Upper lobe of left lung (tissue), 6 donors: ENCODE results near the gene TPRX1. TPM values are rescaled to one million over a fixed set of nuclear protein-coding genes. Genes with fewer than 3 reads are reported as not detected.
"Not testable (repeated sequence)": the region's sequence is repeated elsewhere in the genome, so short reads cannot be mapped to it uniquely, and the experiment has no call there.

Source experiments
- ATAC-seq, 2 donors: fragments of 200-7000 bp; cut with Tn5 transposase; one replicate each; pipeline ENCODE4 v1.9.1; 2022; ENCODE audit warnings: mild to moderate bottlenecking in 2 of 2, moderate library complexity in 2 of 2; ENCODE audit not compliant: low FRiP score in 2 of 2
- DNase-seq, 2 donors: peaks; one replicate each; pipeline ENCODE4 v3.0.0-alpha.2; 2019 to 2020
- H3K27ac ChIP-seq, 4 donors: fragments of 200-600 bp; sonication (generic); one replicate each; pipeline ENCODE4 v1.5.1; 2016 to 2019
- H3K27me3 ChIP-seq, 4 donors: fragments of 200-600 bp; sonication (generic); one replicate each; pipeline ENCODE4 v1.5.1; 2017 to 2019
- H3K36me3 ChIP-seq, 4 donors: fragments of 200-600 bp; sonication (generic); one replicate each; pipeline ENCODE4 v1.5.1; 2016 to 2019
- H3K4me1 ChIP-seq, 4 donors: fragments of 200-600 bp; sonication (generic); one replicate each; pipeline ENCODE4 v1.5.1; 2018 to 2019
- H3K4me3 ChIP-seq, 4 donors: fragments of 200-600 bp; sonication (generic); one replicate each; pipeline ENCODE4 v1.5.1; 2017 to 2019; ENCODE audit warnings: mild to moderate bottlenecking in 2 of 4, moderate library complexity in 1 of 4
- H3K9me3 ChIP-seq, 4 donors: fragments of 200-600 bp; sonication (generic); one replicate each; pipeline ENCODE4 v1.5.1; 2018 to 2019
- EP300 ChIP-seq, 4 donors: sonication (generic); formaldehyde crosslinking; IDR thresholded peaks; one replicate each; pipeline ENCODE4 v1.5.1; 2017; ENCODE audit warnings: antibody characterized with exemption in 4 of 4, control low read depth in 2 of 4
- POLR2A ChIP-seq, 4 donors: fragments of 450-650 bp; IDR thresholded peaks; one replicate each; pipeline ENCODE4 v1.5.1; 2016 to 2017; ENCODE audit warnings: antibody characterized with exemption in 4 of 4, mild to moderate bottlenecking in 2 of 4
- POLR2AphosphoS5 ChIP-seq, 2 donors: sonication (generic); formaldehyde crosslinking; IDR thresholded peaks; one replicate each; pipeline ENCODE4 v1.5.1; 2017; ENCODE audit warnings: antibody characterized with exemption in 2 of 2
- WGBS, 2 donors: methylation state at CpG; one replicate each; pipeline ENCODE4 v1.1.5; 2017 to 2018; 5-methylcytosine and 5-hydroxymethylcytosine counted together
- total RNA-seq, 6 donors: library from RNA; depleted of rRNA in 4 of 6; stranded (reverse); fragments of >200 nt in 4 of 6; gene quantifications; one replicate each; pipeline versions ENCODE4 v1.1.0 to v1.2.1, GENCODE V29; 2016 to 2021
- TF ChIP-seq, protein P1 (sequence below), 6 experiments: fragments of 450-650 bp in 4 of 6; fragments of 200-600 bp in 2 of 6; sonication (generic) in 2 of 6; IDR thresholded peaks; one replicate each; pipeline ENCODE4 v1.5.1; 2016 to 2019; ENCODE audit warnings: antibody characterized with exemption in 6 of 6
- donor health status: DM: no; HTN: no; CAD: no; lungs with moderate emphysema.
- donor health status: DM: no; HTN: yes; CAD: no; lungs with severe emphysema.

Gene TPRX1, protein sequence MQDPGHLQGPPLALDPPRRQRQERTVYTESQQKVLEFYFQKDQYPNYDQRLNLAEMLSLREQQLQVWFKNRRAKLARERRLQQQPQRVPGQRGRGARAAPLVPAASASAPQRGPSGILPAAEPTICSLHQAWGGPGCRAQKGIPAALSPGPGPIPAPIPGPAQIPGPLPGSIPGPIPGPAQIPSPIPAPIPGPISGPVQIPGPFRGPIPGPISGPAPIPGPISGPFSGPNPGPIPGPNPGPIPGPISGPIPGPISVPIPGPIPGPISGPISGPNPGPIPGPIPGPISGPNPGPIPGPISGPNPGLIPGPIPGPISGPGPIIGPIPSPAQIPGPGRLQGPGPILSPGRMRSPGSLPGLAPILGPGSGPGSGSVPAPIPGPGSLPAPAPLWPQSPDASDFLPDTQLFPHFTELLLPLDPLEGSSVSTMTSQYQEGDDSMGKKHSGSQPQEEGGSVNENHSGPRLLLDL
- total RNA-seq: not detected

DNA sequence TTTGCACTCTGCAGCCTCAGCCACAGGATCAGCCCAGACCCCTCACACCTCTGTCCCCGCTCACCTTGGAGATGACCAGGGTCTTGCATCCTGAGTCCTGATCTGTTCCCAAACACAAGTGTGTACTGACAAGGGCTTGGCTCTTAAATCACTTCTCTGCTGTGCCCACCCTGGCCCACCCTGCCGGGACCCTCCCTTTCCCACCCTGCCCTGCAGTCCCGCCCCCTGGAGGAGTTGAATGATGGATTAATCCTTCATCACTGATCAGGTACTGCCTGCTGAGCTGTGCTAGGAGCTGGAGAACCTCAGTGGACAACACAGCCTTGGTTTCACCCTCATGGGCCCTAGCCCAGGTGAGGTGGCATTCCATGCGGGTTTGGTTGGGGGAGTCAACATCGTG lies at the start of gene TPRX1:
TPRX1 (minus strand) TSS at position 101 of the 400 bp plus-strand sequence; CDS start at position 89, 12 bp downstream.
- peak in 1 of 2 donors; percentile 10 for ATAC-seq
- not testable (repeated sequence) for H3K4me3 ChIP-seq, H3K4me1 ChIP-seq, H3K27ac ChIP-seq, H3K27me3 ChIP-seq, DNase-seq, H3K9me3 ChIP-seq, H3K36me3 ChIP-seq
- 80% methylated on average over 4 of the region's 5 CpGs; no CpG with 5 or more reads in 1 of the 2 donors for WGBS, 2 donors

DNA sequence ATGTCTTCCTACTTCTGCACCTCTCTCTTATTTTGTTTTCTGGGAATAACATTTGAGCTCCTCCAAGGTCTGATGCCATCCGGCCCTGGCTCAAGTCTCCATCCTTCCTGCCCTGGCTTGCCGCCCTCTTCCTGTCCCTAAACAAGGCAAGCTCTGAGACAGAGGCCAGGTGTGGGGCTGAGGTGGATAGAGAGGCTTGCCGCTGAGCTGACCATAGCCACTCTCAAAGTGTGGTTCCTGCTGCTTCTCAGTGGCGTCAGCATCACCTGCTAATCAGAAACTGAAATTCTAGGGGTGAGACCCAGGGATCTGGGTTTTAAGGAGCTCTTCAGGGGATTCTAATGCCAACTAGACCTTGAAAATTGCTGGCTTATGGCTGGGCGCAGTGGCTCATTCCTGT lies 48.7 kb upstream of the TPRX1 start:
- Histone ChIP-seq H3K4me3 (no peak overlapping the region), H3K27me3 (peaks cover 0 to 19% (median 4%) of the 10 kb centered on the region in 4 donors)
- 56 to 62% methylated on average over 4 to 5 of the region's 5 CpGs for WGBS, 2 donors

DNA sequence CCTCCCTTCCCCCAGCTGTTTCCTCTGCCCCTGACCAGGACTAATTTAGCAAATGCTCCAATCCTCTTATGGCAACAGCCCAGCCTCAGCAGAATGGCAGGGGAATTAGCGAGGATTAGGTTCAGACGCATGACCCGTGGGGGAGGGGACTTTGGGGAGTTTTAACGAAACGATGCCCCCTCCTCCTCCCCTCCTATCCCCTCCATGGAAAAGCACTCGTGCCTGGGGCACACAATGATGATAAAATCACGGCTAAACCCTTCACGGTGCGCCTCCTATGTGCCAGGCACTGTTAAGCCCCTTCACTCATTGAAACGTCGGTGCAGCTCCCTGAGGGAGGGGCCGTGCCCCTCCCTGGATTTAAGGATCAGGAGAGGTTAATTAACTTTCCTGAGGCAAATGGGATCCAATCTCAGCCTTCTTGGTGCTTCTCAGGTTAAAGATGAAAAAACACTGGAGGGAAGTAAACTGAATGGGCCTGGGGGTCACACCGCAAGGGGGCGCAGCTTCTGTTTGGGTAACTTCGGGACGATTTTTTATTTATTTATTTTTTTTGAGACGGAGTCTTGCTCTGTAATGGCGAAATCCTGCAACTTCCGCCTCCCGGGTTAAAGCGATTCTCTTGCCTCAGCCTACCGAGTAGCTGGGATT lies 44.6 kb upstream of the TPRX1 start:
- DNase-seq (no peak), ATAC-seq (peak in 1 of 2 donors; percentile 17)
- 6 to 9% methylated on average over 22 of the region's 22 CpGs for WGBS, 2 donors
- no peaks in the 10 kb centered on the region for H3K36me3 ChIP-seq
- no peaks in the 10 kb centered on the region for H3K4me1 ChIP-seq
- no peak overlapping the region for H3K4me3 ChIP-seq
- H3K9me3 ChIP-seq: no peaks in the 10 kb centered on the region
- TF ChIP-seq POLR2A (IDR thresholded peaks at IDR 0.05) (no peak), EP300 (IDR thresholded peaks at IDR 0.05) (no peak), POLR2AphosphoS5 (IDR thresholded peaks at IDR 0.05) (no peak)
- TF ChIP-seq, protein P1, sequence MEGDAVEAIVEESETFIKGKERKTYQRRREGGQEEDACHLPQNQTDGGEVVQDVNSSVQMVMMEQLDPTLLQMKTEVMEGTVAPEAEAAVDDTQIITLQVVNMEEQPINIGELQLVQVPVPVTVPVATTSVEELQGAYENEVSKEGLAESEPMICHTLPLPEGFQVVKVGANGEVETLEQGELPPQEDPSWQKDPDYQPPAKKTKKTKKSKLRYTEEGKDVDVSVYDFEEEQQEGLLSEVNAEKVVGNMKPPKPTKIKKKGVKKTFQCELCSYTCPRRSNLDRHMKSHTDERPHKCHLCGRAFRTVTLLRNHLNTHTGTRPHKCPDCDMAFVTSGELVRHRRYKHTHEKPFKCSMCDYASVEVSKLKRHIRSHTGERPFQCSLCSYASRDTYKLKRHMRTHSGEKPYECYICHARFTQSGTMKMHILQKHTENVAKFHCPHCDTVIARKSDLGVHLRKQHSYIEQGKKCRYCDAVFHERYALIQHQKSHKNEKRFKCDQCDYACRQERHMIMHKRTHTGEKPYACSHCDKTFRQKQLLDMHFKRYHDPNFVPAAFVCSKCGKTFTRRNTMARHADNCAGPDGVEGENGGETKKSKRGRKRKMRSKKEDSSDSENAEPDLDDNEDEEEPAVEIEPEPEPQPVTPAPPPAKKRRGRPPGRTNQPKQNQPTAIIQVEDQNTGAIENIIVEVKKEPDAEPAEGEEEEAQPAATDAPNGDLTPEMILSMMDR (IDR thresholded peaks at IDR 0.05): no peak
- H3K27me3 ChIP-seq: peaks cover 0 to 19% (median 4%) of the 10 kb centered on the region in 4 donors
- no peak overlapping the region for H3K27ac ChIP-seq

More for the DNA sequence above, 48.7 kb upstream of the TPRX1 start:
- no peak for ATAC-seq
- H3K4me1 ChIP-seq: no peaks in the 10 kb centered on the region
- no peaks in the 10 kb centered on the region for H3K36me3 ChIP-seq
- H3K27ac ChIP-seq: no peak overlapping the region
- H3K9me3 ChIP-seq: no peaks in the 10 kb centered on the region
- DNase-seq: no peak
- no peak for TF ChIP-seq EP300 (IDR thresholded peaks at IDR 0.05)
- TF ChIP-seq, protein P1 (IDR thresholded peaks at IDR 0.05): no peak
- TF ChIP-seq POLR2AphosphoS5 (IDR thresholded peaks at IDR 0.05): no peak
- TF ChIP-seq POLR2A (IDR thresholded peaks at IDR 0.05): no peak

DNA sequence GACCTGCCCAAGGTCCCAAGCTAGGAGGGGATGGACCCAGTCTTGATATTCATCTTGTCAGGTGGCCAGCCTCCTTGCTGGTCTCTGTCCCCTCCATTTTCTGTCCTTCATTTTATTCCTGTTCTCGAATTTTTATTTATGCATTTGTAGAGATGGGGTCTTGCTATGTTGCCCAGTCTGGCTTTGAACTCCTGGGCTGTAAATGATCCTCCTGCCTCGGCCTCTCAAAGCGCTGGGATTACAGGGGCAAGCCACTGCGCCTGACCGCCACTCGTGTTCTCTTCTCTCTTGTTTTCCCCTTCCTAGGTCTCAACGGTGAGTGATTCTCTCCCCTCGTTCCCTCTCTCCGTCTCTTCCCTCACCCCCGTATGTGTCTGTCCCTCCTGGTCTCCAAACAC lies 44.1 kb upstream of the TPRX1 start:
- no peak overlapping the region for H3K27ac ChIP-seq
- no peak for DNase-seq
- TF ChIP-seq POLR2A (IDR thresholded peaks at IDR 0.05) (no peak), POLR2AphosphoS5 (IDR thresholded peaks at IDR 0.05) (no peak), EP300 (IDR thresholded peaks at IDR 0.05) (no peak)
- TF ChIP-seq, protein P1 (IDR thresholded peaks at IDR 0.05): no peak
- H3K36me3 ChIP-seq: no peaks in the 10 kb centered on the region
- peaks cover 0 to 19% (median 4%) of the 10 kb centered on the region in 4 donors for H3K27me3 ChIP-seq
- no peak overlapping the region for H3K4me3 ChIP-seq
- H3K9me3 ChIP-seq: no peaks in the 10 kb centered on the region
- WGBS, 2 donors: 58 to 61% methylated on average over 10 of the region's 10 CpGs
- ATAC-seq: no peak
- no peaks in the 10 kb centered on the region for H3K4me1 ChIP-seq

DNA sequence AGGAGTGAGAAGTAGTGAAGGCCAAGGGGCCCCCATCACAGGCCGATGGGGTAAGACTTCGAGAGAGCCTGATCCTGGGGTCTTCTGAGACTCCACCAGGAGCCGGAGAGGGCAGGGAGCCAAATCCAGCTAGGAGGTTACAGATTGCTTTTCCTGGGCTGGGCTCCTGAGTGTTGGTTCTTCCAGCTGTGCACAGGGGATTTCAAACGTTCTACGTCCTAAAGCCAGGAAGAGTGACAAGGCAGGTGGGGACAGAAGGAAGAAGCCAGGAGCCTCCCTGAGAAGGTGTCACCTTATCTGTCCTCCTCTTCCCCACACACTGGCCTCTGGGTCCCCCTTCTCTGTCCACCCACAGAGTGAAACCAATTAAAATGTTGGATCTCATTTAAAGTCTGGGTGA lies 38.6 kb upstream of the TPRX1 start:
- Histone ChIP-seq H3K4me3 (no peak overlapping the region), H3K27me3 (peaks cover 0 to 5% (median 0%) of the 10 kb centered on the region in 4 donors), H3K9me3 (no peaks in the 10 kb centered on the region), H3K36me3 (no peaks in the 10 kb centered on the region), H3K4me1 (no peaks in the 10 kb centered on the region), H3K27ac (no peak overlapping the region)
- DNase-seq (no peak), ATAC-seq (no peak)
- TF ChIP-seq POLR2A (IDR thresholded peaks at IDR 0.05) (no peak), POLR2AphosphoS5 (IDR thresholded peaks at IDR 0.05) (no peak), EP300 (IDR thresholded peaks at IDR 0.05) (no peak)
- TF ChIP-seq, protein P1 (IDR thresholded peaks at IDR 0.05): no peak
- WGBS, 2 donors: 30 to 66% methylated on average over 5 of the region's 5 CpGs
